HEK293 (cell line): Measurements from ENCODE around the gene PRC1.
A peak's percentile ranks its signal among the peaks of the same experiment; 100 is the strongest.

Experiments used
- CTCF ChIA-PET: fragments of 350-600 bp; formaldehyde crosslinking; extraction: SDS; loops from one replicate; lab custom pipeline; 2021; ENCODE audit warnings: antibody characterized with exemption; lab: Yijun Ruan, JAX
- POLR2A ChIA-PET: fragments of 300-600 bp; formaldehyde crosslinking; extraction: SDS; loops from one replicate; lab custom pipeline; 2020; ENCODE audit warnings: antibody characterized with exemption, inconsistent platforms; lab: Yijun Ruan, JAX
- H3K27ac ChIP-seq: fragments of 200-500 bp; sonication (Bioruptor generic); 2 replicates; pipeline ENCODE4 v1.5.1; 2014; ENCODE audit warnings: low read depth, low read length, control low read depth, inconsistent platforms; ENCODE audit errors: extremely low read depth
- H3K36me3 ChIP-seq, 2 experiments: fragments of 200-500 bp in 1 of 2; sonication (Bioruptor generic) in 1 of 2; 1 replicate in 1 of 2; 2 replicates in 1 of 2; pipeline ENCODE4 v1.5.1; 2014 to 2017; ENCODE audit warnings: inconsistent platforms in 2 of 2, low read length in 2 of 2; ENCODE audit not compliant: control insufficient read depth in 2 of 2, insufficient read depth in 1 of 2
- H3K4me1 ChIP-seq: fragments of 200-500 bp; sonication (Bioruptor generic); 2 replicates; pipeline ENCODE4 v1.5.1; 2014; ENCODE audit warnings: mild to moderate bottlenecking, low read length, inconsistent platforms; ENCODE audit not compliant: control insufficient read depth, insufficient read depth
- H3K4me3 ChIP-seq: 2 replicates; pipeline ENCODE4 v1.5.1; 2011; ENCODE audit warnings: low read depth, mild to moderate bottlenecking, control low read depth, low read length, moderate library complexity
- H3K9me3 ChIP-seq: fragments of 200-500 bp; sonication (Bioruptor generic); 2 replicates; pipeline ENCODE4 v1.5.1; 2014; ENCODE audit warnings: low read depth, low read length, inconsistent platforms; ENCODE audit not compliant: control insufficient read depth, insufficient read depth
- BCL11B ChIP-seq: fragments of 450-650 bp; formaldehyde crosslinking; IDR thresholded peaks from 2 replicates; pipeline ENCODE4 v1.5.1; 2016; ENCODE audit warnings: low read depth, missing biosample characterization, missing genetic modification characterization
- ELK4 ChIP-seq: IDR thresholded peaks from 2 replicates; pipeline ENCODE4 v1.6.1; 2011; ENCODE audit warnings: mild to moderate bottlenecking, low read depth, low read length, borderline replicate concordance
- GLI4 ChIP-seq: fragments of 450-650 bp; formaldehyde crosslinking; IDR thresholded peaks from 2 replicates; pipeline ENCODE4 v1.5.1; 2016; ENCODE audit warnings: missing biosample characterization, missing genetic modification characterization
- KLF17 ChIP-seq: fragments of 450-650 bp; formaldehyde crosslinking; IDR thresholded peaks from 2 replicates; pipeline ENCODE4 v1.5.1; 2016; ENCODE audit warnings: missing biosample characterization, missing genetic modification characterization
- PRDM2 ChIP-seq: fragments of 450-650 bp; formaldehyde crosslinking; IDR thresholded peaks from 2 replicates; pipeline ENCODE4 v1.5.1; 2016; ENCODE audit warnings: missing biosample characterization, missing genetic modification characterization, borderline replicate concordance
- ZBTB49 ChIP-seq: fragments of 450-650 bp; formaldehyde crosslinking; IDR thresholded peaks from 2 replicates; pipeline ENCODE4 v1.5.1; 2016; ENCODE audit warnings: missing biosample characterization, missing genetic modification characterization, low read depth
- ZBTB6 ChIP-seq: fragments of 450-650 bp; formaldehyde crosslinking; IDR thresholded peaks from 2 replicates; pipeline ENCODE4 v1.5.1; 2017; ENCODE audit warnings: missing biosample characterization, missing genetic modification characterization
- ZNF112 ChIP-seq: fragments of 450-650 bp; formaldehyde crosslinking; IDR thresholded peaks from 2 replicates; pipeline ENCODE4 v1.5.0; 2017; ENCODE audit warnings: missing biosample characterization, missing genetic modification characterization
- ZNF132 ChIP-seq: fragments of 450-650 bp; formaldehyde crosslinking; IDR thresholded peaks from 2 replicates; pipeline ENCODE4 v1.5.1; 2017; ENCODE audit warnings: missing biosample characterization, missing genetic modification characterization, borderline replicate concordance
- ZNF211 ChIP-seq: fragments of 450-650 bp; formaldehyde crosslinking; IDR thresholded peaks from 2 replicates; pipeline ENCODE4 v1.5.1; 2016; ENCODE audit warnings: low read depth, missing biosample characterization, missing genetic modification characterization
- ZNF292 ChIP-seq: fragments of 450-650 bp; formaldehyde crosslinking; IDR thresholded peaks from 2 replicates; pipeline ENCODE4 v1.5.1; 2016; ENCODE audit warnings: low read depth, missing biosample characterization, missing genetic modification characterization, borderline replicate concordance
- ZNF391 ChIP-seq: fragments of 450-650 bp; formaldehyde crosslinking; IDR thresholded peaks from 2 replicates; pipeline ENCODE4 v1.5.1; 2016; ENCODE audit warnings: low read depth, missing biosample characterization, missing genetic modification characterization, borderline replicate concordance
- ZNF404 ChIP-seq: fragments of 450-650 bp; formaldehyde crosslinking; IDR thresholded peaks from 2 replicates; pipeline ENCODE4 v1.5.1; 2017; ENCODE audit warnings: missing biosample characterization, missing genetic modification characterization
- ZNF501 ChIP-seq: fragments of 450-650 bp; formaldehyde crosslinking; IDR thresholded peaks from 2 replicates; pipeline ENCODE4 v1.5.1; 2016; ENCODE audit warnings: missing biosample characterization, missing genetic modification characterization
- ZNF658 ChIP-seq: fragments of 450-650 bp; formaldehyde crosslinking; IDR thresholded peaks from 2 replicates; pipeline ENCODE4; 2016; ENCODE audit warnings: missing biosample characterization, missing genetic modification characterization
- ZNF76 ChIP-seq: fragments of 450-650 bp; formaldehyde crosslinking; IDR thresholded peaks from 2 replicates; pipeline ENCODE4; 2016; ENCODE audit warnings: low read depth, missing biosample characterization, missing genetic modification characterization, borderline replicate concordance
- ZSCAN23 ChIP-seq: fragments of 450-650 bp; formaldehyde crosslinking; IDR thresholded peaks from 2 replicates; pipeline ENCODE4 v1.5.1; 2016; ENCODE audit warnings: missing biosample characterization, missing genetic modification characterization

PRC1 gene

GRCh38 chr15:90930861-90931574 is 63.3 kb downstream of the PRC1 start:
- Histone ChIP-seq H3K4me1 (0 out of 2 replicates have a peak, but pooled peaks cover 2% of the 10 kb centered on the region), H3K36me3 (peaks cover 0 to under 1% of the 10 kb centered on the region in 2 experiments; a peak in 1 of 3 replicates), H3K27ac (peak overlapping the region; percentile 93), H3K4me3 (no peak overlapping the region)
- CTCF ChIA-PET, result interaction anchor here (0.7 to 11.7 kb wide), 36 partner anchors 8 to 1439 kb away, joined by 3 to 163 read pairs (median 6); partner anchors contain the start of genes BLM, MAN2A2, RCCD1 and VPS33B
- no peak for TF ChIP-seq ZSCAN23 (tag by site-specific recombination)
- TF ChIP-seq ZNF658 (tag by site-specific recombination), result no peak
- TF ChIP-seq GLI4 (tag by site-specific recombination), result no peak
- no peak for TF ChIP-seq ELK4
- no peak for TF ChIP-seq ZNF501 (tag by site-specific recombination)
- TF ChIP-seq ZNF112 (tag by site-specific recombination), result no peak
- no peak for TF ChIP-seq ZNF132 (tag by site-specific recombination)
- TF ChIP-seq BCL11B, result no peak
- no peak for TF ChIP-seq ZNF76 (tag by site-specific recombination)
- TF ChIP-seq ZNF404 (tag by site-specific recombination), result no peak
- no peak for TF ChIP-seq ZBTB49 (tag by site-specific recombination)
- TF ChIP-seq KLF17, result no peak
- TF ChIP-seq PRDM2, result no peak
- TF ChIP-seq ZNF391 (tag by site-specific recombination), result no peak
- TF ChIP-seq ZNF211 (tag by site-specific recombination), result no peak
- no peak for TF ChIP-seq ZBTB6 (tag by site-specific recombination)
- no peak for TF ChIP-seq ZNF292 (tag by site-specific recombination)
- TF ChIP-seq, all 188 proteins: peak for 0
- POLR2A ChIA-PET, result interaction anchor here (0.6 to 11.4 kb wide), 20 partner anchors 8 to 682 kb away, joined by 3 to 179 read pairs (median 4); partner anchors contain the start of genes BLM, MAN2A2, PRC1 and RCCD1
- H3K9me3 ChIP-seq, result no peaks in the 10 kb centered on the region
